GM21423 (cell line): ENCODE data around the gene GAS2.

ENCODE experiments used
- ATAC-seq: cut with Tn5 transposase; IDR thresholded peaks from one replicate; pipeline ENCODE4 v1.9.1; 2021; ENCODE audit warnings: mild to moderate bottlenecking, moderate library complexity; ENCODE audit not compliant: unreplicated experiment

The GAS2 gene

DNA sequence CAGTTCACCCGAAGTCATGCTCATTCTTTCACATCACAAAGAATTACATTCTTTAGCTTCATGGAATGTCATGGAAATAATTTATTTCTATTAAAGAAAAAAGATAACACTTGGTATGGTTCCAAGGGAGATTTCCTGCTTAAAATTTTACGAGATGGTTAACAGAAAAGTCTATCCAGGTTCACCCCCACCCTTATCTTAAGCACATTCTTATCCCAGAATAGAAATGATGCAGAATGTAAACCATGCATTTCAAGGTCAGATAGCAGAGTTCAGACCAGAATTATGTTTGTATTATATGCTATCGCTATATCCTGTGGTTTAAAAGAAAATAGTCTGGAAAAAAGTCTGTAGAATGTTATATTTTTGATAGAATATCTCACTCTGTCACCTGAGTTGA lies 58.7 kb downstream of the GAS2 start:
- no peak for ATAC-seq

DNA sequence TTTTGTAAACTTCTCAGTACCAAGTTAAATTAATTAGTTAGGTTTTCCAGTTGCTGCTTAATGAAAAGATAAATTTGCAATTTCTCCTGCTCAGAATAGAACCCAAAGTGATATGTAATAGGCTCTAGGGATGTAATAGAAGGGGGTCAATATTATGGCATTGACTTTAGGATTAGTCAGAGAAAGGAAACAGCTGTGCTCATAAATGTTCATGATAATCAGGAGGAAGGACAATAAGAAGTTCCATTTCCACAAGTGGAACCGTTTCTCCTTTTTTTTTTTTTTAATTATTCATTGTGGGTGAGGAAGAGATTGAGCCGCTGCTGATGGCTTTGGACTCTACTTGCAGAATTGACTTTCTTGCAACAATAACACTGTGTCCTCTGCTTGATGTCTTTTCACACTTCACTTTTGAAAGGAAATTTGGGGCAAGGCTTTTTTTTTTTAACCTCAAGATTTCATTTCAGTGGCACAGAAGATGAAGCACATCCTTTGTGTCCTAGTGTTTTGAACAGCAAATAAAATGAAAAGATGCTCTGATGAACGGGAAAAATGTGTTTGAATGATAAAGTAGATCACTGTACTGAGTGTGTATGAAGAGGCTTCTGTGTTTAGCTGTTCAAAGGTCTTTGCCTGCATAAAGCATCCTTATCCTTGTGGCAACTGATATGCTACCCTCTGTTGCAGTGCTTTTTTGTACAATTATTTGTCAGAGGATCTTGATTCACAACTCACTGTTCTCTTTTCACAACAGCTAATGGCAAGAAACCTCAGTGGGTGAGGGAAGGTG lies 62.4 kb downstream of the GAS2 start:
- no peak for ATAC-seq

DNA sequence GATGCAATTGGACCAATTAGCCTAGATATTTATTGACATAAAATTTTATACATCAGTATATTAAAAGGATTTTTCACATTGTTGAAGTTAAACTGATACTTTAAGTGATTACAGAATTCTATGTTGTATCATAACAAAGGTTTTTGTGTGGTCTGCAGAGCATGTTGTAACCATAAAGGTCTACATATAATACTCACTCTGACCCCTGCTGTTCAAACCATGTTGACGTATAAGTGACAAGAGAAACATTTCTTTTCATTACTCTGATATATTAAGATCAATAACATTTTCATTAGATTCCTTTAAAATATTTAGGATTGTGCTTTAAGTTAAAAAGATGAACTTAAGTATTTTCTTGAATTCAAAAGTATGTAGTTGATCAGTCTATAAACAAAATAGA lies 63.9 kb downstream of the GAS2 start:
- ATAC-seq = no peak

DNA sequence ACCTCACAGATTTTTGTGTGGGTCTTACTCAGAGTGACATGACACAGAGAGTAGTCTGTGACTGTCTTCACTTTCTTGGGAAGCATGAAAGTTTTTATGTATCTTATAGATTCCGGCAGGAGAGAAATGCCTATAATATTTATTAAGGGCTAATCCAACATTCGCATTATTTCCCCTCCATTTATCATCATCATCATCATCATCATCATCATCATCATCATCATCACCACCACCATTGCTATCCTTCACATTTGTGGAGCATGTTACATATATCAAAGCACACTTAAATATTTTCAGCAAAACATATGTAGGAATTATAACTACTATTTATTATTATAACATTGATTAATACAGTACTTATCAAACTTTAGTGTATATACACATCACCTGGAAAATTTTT lies 66.2 kb downstream of the GAS2 start:
- no peak for ATAC-seq

DNA sequence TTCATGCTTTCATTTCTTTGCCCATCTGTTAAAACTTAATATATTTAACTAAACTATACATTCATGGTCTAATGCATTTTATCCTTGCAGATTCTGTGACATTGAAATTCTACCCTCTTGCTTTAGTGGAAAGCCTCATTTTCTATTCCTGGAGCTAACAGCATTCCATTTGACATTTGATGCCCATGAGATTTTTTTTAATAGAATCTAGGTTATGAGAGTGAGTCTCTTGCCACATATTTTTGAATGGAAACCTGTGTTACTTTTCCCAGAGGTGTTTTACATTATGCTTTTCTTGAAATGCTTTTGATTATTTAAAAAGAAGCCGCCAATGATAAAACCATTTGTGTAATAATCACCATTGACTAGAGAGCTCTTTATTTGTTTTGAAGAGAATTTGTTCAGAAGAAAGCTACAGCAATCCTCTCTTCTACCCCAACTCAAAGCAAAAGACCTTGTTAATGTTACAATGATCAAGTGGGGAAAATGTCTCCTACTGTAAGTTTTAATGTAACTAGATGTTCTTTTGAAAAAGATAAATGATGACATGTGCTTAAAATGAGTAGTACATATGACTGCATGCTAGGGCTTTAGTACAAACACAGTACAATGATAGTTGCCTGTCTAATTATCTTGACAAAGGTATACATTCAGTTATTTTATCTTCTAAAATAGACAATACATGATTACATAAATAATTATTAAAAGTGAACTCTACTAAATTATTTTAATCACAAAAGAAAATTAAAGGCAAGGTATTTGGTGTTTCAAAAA lies 67.3 kb downstream of the GAS2 start:
- ATAC-seq = no peak

DNA sequence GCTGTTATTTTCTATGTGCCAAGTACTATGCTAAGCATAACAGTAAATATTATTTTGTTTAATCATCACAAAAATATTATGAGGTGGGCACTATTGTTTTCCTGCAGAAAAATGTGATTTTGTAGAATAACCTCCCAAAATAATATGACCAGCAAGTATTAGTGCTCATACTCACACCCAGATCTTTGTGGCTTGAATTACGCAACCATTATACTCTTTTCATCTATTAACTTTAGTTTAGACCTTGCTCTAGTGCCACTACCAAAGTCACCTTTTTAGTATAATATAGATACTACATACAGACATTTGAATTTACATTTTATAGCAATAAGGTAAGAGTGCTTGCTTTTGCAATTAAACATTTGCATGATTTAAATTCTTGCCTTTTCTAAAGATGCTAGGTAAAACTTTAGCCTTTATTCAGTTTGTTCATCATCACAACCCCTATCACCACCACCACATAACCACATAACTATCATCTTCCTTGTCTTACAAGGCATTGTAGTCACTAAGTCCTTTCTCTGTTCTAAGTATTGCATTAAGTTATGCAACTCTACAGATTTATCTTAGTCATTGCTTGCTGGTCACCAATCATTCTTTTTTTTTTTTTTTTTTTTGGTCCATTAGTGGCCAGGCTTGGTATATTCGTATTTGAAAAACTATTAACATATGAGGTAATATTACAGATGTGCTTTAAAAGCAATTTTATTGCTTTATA lies 68.4 kb downstream of the GAS2 start:
- no peak for ATAC-seq

DNA sequence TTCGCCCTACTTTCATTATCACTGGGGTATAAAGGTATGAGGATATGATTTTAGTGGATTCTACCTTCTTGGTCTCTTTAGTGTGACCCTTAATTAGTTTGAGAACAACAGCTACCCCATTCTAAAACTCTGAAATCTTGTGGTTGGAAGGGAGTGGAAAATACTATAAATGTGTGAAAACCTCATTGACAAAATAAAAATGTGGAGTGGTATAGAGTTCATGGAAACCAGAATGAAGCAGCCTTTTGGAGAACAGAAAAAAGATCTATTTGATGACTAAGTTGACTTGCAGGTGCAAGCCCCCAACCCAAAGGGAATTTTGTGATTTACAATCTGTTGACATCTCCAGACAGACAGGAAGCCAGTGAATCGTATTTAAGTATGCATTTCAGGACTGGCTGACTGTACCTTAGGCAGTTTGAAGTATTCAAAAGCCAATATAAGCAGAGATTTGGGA lies 75.8 kb downstream of the GAS2 start:
- no peak for ATAC-seq

DNA sequence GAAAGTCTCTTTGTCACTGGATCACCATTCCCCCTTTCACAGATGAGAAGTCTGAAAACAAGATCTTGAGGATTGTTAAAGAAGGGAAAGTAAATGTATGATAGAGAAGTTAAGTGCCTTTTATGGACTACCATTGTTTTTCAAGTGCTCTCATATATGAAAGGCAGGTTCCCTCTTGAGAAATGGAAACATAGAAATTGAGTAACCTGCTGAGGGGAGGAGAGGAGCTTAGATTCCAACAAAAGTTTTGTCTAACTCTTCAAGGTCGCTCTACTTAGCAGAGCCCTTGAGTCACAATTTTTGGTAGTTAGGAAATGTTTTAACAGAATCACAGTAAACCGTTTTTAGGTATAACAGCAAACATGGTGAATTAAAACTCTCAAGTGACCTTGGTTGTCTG lies 83.1 kb downstream of the GAS2 start:
- ATAC-seq = no peak

DNA sequence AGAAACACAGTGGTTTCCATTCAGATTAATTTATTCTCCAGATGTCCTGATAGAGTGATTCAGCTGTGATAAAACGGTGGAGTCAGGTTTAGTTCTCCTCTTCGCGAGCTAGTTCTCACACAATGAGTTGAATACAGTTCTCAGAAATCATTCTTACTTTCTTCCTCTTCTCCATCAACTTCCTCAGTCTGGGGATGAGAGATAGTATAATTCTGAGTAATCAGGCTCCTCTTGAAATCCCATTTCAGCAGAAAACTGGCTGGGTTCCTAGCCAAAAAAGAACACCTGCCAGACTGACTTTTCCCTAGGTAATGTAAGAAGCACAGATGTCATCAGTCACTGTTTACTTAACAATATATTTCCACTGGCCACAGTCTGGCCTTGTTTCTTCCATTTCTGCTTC lies 86.5 kb downstream of the GAS2 start:
- ATAC-seq = peak; percentile 44

DNA sequence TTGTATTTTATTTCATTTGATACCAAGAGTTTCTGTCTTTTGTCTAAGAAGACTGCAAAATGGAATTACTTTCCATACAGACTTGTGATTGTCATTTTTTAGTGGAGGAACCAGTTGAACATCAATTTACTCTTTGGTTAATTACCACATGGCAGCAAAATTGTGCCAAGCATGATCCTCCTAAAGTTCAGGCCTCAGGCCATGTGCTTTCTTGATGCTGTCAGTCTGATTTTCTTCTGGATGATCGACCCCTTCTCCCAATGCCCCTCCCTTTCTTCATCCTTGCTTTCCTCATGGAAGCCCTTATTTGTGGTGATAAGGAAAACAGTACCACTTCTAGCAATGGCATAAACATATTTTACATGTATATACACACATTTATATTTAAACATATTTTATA lies 87.0 kb downstream of the GAS2 start:
- no peak for ATAC-seq

DNA sequence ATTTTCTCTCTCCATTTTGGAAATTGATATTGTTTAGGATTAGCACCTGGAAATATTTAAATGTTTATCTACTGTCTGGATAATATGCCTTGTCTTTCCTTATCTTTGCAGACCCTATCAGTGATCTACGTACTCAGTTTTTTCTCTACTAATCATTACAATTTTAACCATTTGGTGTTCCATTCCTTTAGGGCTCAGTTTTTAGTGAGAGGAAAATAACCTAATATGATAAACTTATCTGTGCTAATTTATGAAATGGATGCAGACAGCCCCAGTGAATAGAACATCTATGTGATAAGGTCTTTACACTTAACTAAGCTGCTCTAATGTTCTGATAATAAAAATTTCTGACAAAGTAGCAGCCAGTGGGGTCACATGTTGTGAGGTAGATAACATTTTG lies 94.7 kb downstream of the GAS2 start:
- no peak for ATAC-seq

DNA sequence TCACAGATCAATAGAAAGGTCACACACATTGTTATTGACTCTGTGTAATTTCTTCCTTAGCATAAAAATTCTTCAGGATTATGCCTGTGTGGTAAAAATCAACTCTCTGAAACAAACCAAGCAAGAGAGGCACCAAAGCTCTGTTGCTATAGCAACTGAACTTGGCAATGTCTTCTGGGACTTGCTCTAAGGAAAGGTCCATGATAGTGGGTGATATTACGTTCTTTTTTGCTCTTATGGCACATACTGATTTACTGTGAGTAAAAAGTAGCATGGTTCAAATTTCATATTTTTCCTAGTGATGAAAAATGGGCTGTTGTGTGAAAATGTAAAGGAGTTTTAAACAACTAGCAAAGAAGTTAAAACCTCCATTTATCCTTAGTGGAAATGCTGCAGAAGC lies 96.8 kb downstream of the GAS2 start:
- ATAC-seq = no peak

DNA sequence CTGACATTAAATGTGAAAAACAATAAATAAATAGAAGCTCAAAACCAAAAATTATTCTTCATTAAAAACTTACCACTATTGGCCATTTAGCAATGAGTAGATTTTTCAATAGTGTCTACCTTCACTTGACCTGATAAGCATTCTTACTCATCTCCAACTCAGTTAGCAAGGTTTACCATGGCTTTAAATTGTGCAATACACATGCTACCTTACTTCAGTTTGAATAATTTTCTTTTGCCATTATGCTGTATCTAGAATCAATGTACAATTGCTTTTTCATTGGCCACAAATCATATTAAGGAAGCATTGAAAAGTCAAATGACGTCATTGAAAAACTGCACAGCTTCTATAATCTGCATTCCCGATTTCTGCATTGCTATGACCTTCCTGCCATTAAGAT lies 98.3 kb downstream of the GAS2 start:
- no peak for ATAC-seq

DNA sequence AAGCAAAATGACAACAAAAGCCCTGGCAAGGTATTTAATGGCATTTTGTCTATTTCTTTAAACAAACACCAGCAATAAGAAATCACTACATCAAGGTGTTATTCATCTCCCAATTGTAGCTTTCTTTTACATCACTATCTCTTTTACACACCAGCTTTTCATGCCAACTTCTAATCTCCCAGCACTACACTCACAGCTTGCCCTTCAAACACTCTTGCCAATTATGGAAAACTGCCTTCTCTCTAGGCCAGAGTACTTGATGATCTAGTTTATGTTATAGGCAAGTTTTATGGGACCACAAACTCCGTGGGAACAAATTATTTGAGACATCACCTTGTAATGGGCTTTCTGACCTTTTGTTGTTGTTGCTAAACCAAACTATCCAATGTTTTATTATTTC lies 101.9 kb downstream of the GAS2 start:
- no peak for ATAC-seq

DNA sequence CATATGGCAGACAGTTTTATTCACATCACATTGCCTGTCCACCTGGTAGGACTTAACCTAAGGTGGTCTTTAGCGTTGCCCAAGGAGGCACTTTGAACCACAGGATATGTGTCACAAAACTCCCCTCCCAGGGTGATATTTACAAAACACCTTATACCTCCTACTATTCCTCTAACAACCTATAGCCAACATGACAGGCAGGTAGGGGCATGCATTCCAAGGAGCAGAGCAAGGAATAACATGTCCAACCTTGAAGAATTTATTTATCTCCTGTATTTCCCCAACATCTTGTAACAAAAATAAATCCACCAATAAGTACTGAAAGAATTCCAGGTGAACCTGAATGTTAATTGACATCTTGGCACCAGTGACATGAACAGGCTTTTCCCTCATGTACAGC lies 102.7 kb downstream of the GAS2 start:
- ATAC-seq = no peak

DNA sequence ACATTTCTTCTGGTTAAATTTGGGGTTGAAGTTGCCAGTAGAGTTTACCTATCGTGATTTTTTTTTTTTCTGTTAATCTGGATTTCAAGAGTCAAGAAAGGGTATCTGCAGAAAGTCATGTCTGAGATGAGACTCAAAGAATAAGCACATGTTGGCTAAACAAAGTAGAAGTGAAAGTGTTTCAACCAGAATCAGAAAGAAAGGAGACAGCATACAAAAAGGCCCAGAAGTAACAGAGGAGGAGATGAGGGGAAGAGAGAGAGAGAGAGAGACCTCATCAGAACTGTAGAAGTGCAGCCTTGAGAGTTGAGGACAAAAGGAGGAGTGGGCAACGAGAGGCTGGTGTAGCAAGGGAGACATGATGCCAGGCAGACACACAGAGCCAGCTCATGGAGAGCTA lies 108.3 kb downstream of the GAS2 start:
- ATAC-seq = peak; percentile 50

DNA sequence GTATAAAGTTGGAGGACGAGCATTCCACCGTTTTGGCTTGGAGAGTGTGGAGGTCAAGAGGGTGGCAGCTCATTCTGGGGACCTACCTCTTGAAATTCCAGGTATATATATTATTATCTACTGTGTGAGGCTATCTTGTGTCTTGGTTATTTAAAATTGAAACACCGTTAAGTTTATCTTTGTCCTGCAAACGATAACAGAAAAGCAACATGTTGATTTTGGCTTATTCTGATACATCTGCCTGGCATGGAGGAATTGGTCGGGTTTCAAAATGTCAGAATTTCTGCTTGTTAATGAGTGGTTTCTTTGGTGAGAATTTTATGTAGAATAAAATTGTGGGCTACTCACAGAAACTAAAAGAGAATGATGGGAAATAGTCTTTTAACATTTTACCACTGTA lies 108.8 kb downstream of the GAS2 start:
- ATAC-seq = no peak

DNA sequence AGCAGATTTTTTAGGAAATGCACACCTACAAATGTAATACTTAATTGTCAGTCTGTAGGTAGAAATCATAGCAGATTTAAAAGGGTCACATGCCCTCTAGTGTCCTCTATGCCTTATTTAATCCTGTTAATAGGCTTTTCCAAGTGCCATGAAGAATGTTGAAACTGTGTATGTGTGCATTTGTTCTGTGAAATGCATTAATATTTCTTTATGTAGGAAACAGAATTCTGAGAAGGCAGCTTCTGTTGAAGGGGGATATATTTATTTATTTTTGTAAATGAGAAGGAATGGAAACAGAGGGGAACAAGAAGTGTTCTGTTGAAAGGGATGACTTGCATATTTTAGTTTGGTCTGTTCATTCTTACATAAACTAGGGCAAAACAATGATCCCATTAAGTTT lies 112.2 kb downstream of the GAS2 start:
- ATAC-seq = no peak

DNA sequence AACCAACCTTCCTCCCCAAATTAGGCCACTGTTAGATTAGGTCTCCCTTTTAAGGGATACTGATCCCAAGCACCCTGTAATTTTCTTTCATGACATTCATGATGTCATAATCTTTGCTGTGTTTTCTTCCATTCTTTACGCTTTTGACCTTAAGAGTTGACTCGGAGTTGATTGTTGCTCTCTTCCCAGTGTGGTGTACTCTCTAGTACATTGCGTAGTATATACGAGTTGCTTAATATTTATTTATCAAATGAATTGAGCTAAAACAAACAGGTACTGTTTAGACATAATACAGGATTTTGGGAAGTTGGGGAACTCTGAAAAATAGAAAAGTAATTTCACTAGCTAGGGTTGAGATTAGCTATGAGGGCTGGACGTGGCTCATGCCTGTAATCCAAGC lies 113.4 kb downstream of the GAS2 start:
- ATAC-seq = no peak

DNA sequence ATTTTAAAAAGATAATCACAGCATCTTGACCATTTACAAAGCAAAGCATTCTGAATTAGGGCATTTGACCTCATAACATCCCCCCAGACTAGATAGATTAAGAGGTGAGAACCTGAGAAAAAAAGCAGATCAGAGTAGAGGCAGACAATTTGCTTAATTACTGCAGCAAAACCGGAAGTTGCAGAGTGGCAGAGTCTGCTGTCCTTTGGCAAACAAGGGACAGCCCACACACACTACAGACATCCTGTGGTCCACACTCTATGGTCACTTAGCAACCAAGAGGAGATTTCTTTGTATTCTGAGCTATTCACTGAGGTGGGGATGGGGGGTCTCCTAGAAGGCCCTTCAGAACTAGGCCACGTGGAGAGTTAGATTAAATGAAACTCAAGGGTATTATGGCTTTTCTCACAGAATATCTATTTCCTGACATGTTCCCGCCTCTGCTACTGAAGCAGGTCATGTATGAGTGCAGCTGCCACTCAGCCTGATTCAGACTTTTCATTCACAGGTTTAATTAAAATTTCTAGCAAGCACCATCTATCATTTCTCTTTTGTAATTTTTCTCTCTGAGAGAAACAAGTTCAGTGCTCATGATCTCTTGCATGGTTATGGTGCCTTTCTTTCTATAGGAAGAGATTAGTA lies 114.7 kb downstream of the GAS2 start:
- peak; percentile 92 for ATAC-seq

DNA sequence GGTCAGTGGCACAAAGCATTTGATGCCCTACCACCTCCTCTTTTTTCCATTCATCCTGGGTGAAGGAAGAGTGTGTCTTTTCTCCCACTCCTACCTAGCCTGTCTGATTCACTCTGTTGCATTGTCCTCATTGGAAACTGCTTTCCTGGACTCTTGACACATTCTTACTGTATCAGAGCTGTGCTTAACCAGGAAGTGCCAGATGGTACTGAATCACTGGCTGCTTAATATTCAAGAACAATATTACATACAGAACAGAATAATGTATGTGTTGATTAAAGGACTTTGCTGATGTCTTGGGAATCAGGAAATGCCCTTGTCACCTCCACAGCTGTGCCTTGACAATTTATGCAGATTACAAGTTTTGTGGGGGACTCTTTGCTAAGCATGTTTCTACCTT lies 118.8 kb downstream of the GAS2 start:
- ATAC-seq = no peak
